ENCODE measurements around the gene COLGALT1.

The COLGALT1 gene

DNA sequence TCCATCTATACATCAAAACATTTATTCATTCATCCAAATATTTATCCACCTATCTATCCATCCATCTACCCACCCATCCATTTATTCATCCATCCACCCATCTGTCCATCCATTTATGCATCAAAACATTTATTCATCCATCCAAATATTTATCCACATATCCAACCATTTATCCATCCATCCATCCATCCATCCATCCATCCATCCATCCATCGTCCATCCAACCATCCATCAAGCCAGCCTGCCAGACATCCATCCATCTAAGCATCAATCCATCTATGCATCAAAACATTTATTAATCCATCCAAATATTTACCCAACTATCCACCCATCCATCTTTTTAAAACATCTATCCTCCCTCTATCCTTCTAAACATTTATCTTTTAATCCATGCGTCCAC, 70.5 kb downstream of the COLGALT1 start:
- DNase-seq: no peak

DNA sequence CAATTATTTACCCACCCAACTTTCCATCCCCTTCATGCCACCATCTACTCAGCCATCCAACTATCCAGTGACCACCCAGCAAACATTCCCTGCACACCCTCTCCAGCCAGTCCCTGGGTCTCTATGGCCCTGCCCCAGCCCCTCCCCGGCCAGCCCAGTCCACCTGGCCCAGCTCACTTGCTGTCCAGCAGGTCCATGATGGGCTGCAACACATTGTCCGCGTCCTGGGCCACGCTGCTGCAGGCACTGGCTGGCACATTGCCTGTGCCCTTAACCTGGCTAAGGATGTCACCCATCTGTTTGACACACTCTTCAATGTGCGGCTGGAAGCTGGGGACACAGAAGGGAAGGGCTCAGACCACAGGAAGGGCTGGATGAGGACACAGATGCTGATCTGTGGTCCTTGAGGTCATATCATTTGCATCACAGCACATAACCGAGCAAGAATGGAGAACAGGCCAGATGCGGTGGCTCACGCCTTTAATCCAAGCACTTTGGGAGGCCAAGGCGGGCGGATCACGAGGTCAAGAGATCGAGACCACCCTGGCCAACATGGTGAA, 71.1 kb downstream of the COLGALT1 start:
- no peak for DNase-seq

DNA sequence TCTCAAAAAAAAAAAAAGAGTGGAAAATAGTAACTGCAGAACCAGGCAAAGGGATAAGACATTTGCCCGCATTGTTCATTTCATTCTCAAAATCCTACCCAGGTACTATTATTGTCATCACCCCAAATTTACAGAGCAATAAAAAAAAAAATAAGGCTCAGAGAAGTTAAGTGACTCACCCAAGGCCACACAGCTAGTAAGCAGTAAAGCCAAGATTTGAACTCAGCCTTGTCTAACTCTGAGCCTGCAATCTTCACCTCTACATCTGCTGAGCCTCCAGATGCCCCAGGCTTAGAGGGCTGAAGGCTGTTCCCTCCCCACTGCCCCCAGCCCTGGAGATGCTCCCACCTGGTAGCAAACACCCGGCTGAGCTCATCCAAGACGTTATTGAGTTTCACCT, 71.7 kb downstream of the COLGALT1 start:
- no peak for DNase-seq

DNA sequence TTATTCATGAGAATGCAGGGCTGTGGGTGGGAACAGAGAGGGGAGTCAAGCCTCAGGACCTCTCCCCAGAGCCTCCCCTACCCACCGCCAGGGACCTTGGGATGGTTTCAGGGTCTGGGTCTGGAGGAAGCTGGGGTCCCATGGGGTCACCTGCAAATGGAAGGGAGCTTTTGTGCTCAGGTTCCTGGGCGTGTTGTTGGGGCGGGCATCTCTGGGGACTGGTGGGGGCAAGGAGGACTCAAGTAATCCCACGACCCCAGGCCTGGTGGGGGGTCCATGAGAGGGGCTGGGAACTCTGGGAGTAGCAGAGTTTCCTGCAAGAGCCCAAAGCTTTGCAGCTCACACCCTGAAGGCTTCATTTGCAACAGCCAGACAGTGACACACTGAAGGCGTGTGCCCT, 72.5 kb downstream of the COLGALT1 start:
- no peak for DNase-seq

DNA sequence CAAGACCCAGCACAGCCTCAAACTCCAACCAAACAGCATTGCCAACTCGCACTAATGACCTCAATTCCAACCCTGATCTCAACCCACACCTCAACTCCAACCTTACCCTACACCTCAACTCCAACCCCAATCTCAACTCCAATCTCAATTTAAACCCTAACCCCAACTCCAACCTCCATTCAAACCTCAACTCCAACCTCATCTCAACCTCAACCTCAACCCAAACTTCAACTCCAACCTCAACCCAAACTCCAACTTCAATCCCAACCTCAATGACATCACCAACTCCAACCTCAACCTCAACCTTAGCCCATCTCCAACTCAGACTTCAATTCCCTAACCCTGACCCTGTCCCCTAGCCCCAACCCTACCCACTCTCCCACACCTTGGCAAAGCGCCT, 74.3 kb downstream of the COLGALT1 start:
- no peak for DNase-seq

DNA sequence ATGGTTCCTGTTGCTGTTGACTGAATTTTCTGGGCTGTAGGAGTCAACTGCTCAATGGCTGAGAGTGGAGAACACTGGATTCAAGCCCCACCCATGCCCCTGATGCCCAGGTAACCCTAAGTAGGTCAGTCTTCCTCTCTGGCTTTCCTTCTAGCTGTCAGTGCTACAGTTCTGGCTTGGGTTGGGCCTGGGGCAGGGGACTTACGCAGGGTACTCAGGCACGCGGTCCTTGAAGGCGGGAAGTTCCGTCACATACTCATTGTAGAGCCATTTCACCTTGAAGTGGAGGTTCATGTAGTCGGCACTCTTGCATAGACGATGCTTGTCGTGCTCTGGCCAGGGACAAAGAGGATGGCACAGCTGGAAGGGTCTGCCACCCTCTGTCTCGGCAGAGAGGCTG, 77.1 kb downstream of the COLGALT1 start:
- DNase-seq: no peak

All from NCI-H2227 treated with DMSO at 0.1 percent for 48 hours (cell line).